NOMO-1 treated with DMSO at 0.1 percent for 48 hours (cell line): ENCODE data around the gene PHOX2B.
"Not testable (repeated sequence)": the region's sequence is repeated elsewhere in the genome, so short reads cannot be mapped to it uniquely, and the experiment has no call there.

Source experiments
- DNase-seq: peaks from one replicate; lab custom pipeline; 2025; ENCODE audit not compliant: unreplicated experiment; lab: John Stamatoyannopoulos, UW

Gene PHOX2B

GRCh38 chr4:41714364-41715000 is 34.0 kb downstream of the PHOX2B start:
- DNase-seq: no peak

GRCh38 chr4:41713768-41714167 is 34.8 kb downstream of the PHOX2B start:
- no peak for DNase-seq

- no peak for DNase-seq
Observed at GRCh38 chr4:41712425-41712824, 36.1 kb downstream of the PHOX2B start.

- DNase-seq: not testable (repeated sequence)
Observed at GRCh38 chr4:41711654-41712053, 36.9 kb downstream of the PHOX2B start.

- no peak for DNase-seq
Observed at GRCh38 chr4:41709844-41710481, 38.6 kb downstream of the PHOX2B start.

- DNase-seq: no peak
Observed at GRCh38 chr4:41703785-41704184, 44.7 kb downstream of the PHOX2B start.

GRCh38 chr4:41702770-41703169 is 45.8 kb downstream of the PHOX2B start:
- no peak for DNase-seq

GRCh38 chr4:41701983-41702382 is 46.5 kb downstream of the PHOX2B start:
- no peak for DNase-seq

- no peak for DNase-seq
Observed at GRCh38 chr4:41696763-41697162, 51.8 kb downstream of the PHOX2B start.

- no peak for DNase-seq
Observed at GRCh38 chr4:41696131-41696530, 52.4 kb downstream of the PHOX2B start.
